HG02588 (cell line): Measurements from ENCODE around the gene HMGXB3.
"Not testable (repeated sequence)": the region's sequence is repeated elsewhere in the genome, so short reads cannot be mapped to it uniquely, and the experiment has no call there.

Source experiments
- ATAC-seq: cut with Tn5 transposase; IDR thresholded peaks from one replicate; pipeline ENCODE4 v1.9.1; 2021; ENCODE audit warnings: mild to moderate bottlenecking, moderate library complexity; ENCODE audit not compliant: unreplicated experiment

The HMGXB3 gene

GRCh38 chr5:150021491-150022157, 21.1 kb downstream of the HMGXB3 start:
- no peak for ATAC-seq

GRCh38 chr5:150022158-150022531, 21.6 kb downstream of the HMGXB3 start:
- no peak for ATAC-seq

- ATAC-seq: no peak
Measured at GRCh38 chr5:150022681-150023080, 22.1 kb downstream of the HMGXB3 start.

GRCh38 chr5:150023136-150023535, 22.6 kb downstream of the HMGXB3 start:
- ATAC-seq: no peak

- no peak for ATAC-seq
Measured at GRCh38 chr5:150024346-150024984, 23.9 kb downstream of the HMGXB3 start.

- no peak for ATAC-seq
Measured at GRCh38 chr5:150026682-150027172, 26.2 kb downstream of the HMGXB3 start.

- ATAC-seq: not testable (repeated sequence)
Measured at GRCh38 chr5:150028047-150028446, 27.5 kb downstream of the HMGXB3 start.

DNA sequence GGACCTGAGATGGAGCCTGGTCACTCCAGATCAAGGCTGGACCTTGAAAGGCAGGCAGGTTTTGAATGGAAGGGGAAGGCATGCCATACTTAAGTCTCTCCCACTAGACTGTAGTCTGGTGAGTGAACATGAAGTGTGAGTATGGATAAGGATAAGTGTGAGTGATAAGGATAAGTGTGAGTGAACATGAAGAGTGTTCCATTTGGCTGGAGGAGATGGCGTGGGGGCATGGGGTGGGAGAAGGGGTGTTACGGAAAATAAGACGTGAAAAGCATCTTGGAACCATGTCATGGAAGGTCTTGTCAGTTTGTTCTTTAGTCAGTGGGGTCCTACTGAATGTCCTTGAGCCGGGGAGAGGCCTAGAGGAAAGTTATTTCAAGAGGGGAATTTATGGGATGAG, 32.8 kb downstream of the HMGXB3 start:
- no peak for ATAC-seq

GRCh38 chr5:150034662-150035061, 34.1 kb downstream of the HMGXB3 start:
- ATAC-seq: no peak

DNA sequence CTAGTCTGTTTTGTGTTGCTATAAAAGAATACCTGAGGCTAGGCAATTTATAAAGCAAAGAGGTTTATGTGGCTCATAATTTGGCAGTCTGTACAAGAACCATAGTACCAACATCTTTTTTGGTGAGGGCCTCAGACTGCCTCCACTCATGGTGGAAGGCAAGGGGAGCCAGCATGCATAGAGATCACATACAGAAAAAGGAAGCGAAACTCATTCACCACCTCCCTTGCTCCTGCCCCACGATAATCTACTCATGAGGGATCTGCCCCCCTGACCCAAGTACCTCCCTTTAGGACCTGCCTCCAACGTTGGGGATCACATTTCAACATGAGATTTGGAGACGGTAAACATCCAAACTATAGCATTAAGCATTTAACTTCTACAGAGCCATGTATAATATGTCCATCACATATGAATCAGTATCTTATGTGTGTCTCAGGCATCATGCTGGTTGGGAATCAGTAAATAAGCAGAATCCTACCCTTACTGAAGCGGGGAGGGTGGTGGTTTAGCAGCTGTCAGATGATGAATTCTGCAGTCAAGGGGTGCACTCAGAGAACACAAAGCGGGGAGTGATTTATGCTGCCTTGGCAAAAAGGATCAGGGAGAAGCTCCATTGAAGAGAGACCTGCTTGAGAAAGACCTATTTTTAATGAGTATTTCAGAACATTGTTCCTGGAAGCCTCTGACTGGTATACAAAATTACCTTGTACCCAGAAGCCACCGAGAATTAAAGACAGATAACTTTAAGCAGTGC, 34.8 kb downstream of the HMGXB3 start:
- ATAC-seq: peak; percentile 88

DNA sequence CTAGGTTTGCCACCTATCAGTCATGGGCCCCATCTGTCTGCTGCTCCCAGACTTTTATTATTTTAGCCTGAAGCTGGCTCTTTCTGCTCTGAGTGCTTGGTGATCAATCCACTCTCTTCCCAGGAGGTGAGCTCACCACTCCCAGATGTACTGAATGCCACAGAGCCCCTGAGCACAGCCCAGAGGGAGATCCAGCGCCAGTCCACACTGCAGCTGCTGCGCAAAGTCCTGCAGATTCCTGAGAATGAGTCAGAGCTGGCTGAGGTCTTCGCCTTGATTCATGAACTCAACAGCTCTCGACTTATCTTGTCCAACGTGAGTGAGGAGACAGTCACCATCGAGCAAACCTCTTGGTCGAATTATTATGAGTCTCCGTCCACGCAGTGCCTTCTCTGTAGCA, 36.0 kb downstream of the HMGXB3 start:
- ATAC-seq: no peak

- ATAC-seq: no peak
Measured at GRCh38 chr5:150038547-150038946, 38.0 kb downstream of the HMGXB3 start.

DNA sequence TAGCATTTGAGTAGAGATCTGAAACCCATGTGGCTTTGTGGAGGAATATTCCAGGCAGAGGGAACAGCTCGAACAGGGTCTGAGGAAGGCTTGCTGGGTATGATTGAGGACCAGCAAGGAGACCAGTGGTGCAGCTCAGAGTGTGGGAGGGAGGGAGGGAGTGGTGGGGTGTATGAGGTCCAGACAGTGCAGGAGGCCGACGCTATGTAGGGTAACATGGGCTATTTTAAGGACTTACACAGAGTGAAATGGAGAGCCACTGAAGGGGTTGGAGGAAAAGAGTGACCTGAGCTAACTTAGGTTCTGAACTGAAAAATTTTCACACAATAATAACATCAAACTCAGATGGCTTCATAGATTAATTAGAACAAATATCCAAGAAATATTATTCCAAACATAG, 41.9 kb downstream of the HMGXB3 start:
- ATAC-seq: no peak

- no peak for ATAC-seq
Measured at GRCh38 chr5:150043657-150044328, 43.3 kb downstream of the HMGXB3 start.

DNA sequence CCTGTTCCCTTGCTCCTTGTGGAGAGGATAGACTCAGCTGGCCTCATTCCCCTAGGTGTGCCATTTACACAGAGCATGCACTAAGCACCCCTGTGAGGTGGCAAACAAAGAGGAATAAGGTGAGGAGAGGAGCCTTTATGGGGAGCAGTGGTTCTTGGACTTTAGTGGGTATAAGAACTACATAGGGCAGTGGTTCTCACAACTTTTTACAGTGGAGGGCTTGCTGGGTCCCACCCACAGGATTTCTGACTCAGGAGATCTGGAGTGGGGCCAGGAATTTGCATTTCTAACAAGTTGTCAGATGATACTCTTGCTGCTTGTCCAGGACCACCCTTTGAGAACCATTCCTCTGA, 43.8 kb downstream of the HMGXB3 start:
- no peak for ATAC-seq

DNA sequence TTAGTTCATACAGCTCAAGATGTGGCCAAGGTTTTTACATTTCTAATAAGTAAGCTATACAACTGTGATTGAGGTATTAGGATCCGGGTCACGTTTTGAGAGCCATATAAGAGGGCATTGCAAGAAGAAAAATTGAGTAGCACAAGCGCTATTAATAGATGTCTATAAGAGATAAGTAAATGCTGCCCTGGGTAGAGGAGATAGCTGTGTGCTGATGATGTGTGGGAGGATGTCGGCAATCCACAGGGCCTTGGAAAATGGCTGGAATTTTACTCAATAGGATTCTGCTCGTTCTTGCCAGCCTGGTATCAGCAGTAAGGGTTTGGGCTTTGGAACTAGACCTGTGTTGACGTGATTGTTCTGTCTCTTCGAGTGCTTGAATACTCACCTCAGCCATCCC, 44.2 kb downstream of the HMGXB3 start:
- no peak for ATAC-seq

DNA sequence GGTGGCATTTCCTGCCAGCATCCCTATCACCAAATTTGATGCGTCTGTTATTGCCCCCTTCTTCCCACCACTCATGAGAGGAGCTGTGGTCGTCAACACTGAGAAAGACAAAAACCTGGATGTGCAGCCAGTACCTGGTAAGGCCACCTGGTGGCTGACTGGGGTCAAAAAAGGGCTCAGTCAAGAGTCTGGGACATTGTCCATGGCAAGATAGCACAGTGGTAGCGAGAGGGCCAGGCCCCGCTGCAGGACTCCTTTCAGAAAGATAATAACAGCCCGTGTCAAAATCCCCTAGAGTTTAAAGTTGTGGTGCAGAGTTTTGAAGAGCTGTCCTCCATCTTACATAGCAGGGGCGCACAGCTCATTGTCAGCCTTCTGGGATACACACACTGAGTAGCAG, 45.0 kb downstream of the HMGXB3 start:
- ATAC-seq: no peak

DNA sequence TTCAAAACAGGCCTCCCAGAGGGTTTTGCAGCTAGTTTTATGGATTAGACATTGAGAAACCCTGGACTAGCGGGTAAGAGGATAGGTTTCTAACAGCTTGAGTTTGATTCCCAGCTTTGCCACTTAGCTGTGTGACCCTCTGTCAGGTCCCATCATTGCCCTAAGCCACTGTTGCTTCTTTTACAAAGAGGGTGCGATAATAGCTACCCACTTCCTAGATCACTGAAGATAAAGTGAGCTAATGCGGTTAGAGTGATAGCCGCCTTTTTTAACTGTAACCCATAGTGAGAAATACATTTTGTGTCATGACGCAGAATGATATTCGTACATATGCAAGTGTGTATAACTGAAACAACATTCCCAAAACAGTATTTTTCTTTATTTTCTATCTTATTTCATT, 45.5 kb downstream of the HMGXB3 start:
- ATAC-seq: no peak

GRCh38 chr5:150050172-150050811, 49.8 kb downstream of the HMGXB3 start:
- not testable (repeated sequence) for ATAC-seq

DNA sequence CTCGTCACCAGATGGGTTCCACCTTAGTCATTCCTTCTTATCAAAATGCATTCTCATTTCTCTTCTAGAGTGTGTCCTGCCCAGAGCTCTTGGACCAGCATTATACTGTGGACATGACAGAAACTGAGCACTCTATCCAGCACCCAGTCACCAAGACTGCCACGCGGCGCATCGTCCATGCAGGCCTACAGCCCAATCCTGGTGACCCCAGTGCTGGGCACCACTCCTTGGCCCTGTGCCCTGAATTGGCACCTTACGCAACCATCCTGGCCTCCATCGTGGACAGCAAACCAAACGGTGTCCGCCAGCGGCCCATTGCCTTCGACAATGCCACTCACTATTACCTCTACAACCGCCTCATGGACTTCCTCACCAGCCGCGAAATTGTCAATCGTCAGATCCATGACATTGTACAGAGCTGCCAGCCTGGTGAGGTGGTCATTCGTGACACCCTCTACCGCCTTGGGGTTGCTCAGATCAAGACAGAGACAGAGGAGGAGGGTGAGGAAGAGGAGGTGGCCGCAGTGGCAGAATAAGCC, 51.2 kb downstream of the HMGXB3 start:
- no peak for ATAC-seq
